HL-60/S4 treated with phorbol 12-myristate 13-acetate at 8.2 ng/mL for 4 days and 3 days (cell line): ENCODE measurements around the gene EMILIN1.

Experiments
- in situ Hi-C: fragments of 300-500 bp; cut with MboI; formaldehyde crosslinking; loops from 2 replicates; pipeline ENCODE4 v1.15.0; 2022; ENCODE audit warnings: low sequenced_read_pairs

Gene EMILIN1

DNA sequence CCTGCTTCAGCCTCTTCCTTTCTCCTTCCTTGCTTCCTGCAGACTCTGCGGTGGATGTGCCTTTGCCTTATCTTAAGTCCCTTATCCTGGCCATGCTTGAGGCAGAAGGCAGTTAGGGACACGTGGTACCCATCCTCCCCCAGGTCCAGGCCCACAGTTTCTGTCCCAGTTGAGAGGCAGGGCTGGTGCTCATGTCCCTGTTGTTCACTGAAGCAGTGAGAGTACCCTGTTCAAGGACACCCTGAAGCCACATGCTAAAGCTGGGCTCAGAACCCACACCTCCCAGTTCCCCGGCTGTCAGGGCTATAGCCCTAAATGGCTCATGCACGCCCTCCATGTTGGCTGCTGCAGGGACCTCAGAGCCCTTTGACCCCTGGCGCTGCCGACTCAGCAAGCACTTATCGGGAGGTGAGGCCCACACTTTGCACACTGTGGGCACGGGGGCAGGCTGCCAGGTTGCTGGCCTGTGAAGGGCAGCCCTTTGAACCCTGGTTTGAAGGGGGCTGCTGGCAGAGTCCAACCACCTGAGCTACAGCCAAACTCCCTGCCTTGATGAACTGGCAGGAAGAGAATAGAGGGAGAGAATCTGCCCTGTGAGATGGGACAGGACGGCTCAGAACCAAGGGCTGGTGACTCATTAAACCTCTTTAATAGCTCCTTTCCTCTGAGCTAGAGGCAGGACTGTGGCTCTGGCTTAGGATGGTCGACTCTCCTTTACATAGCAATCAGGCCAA lies 14.4 kb downstream of the EMILIN1 start:
- in situ Hi-C loops, result no loop called here

DNA sequence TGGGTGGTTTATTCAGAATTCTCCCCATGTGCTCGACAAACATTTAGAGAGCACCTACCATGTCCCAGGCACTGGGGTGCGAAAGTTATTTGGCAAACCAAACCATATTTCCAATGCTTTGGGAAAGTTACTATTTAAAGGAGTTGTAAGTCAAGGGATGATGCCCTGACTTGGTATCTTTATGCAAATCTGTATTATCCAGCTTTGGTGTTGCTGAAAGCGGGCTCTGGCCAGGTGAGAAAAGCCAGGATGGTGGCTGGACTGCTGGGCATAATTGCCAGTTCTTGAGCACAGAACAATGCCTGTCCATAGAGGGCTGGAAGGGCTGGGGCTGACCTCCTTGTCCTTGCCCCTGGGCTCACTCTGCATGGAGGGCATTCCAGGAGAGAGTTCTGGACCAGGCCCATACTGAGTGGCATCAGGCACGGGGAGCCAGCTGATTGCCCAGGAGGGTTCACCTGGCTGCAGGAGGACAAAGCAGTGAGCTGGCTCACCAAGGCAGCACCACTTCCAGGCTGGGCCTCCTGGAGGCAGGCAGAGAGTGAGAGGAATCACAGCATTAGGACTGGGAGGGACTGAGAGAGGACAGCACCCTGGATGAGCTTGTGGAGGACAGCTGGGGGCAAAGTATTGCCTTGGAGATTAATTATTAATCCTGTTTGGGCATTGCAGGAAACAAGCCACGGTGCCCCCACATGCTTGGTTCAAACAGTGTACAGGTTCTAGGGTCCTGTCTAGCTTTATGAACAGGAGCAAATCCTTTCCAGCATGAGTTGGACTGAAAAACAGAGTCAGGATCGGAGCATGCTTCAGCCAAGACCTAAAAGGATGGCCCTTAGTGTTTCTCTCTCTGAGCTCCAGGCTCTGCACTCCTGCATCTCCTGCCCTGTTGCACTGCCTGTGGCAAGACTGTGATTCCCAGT lies 15.3 kb downstream of the EMILIN1 start:
- in situ Hi-C loops, result no loop called here

GRCh38 chr2:27094353-27094984 lies 16.1 kb downstream of the EMILIN1 start:
- in situ Hi-C loops, result no loop called here

GRCh38 chr2:27095427-27095744 lies 17.0 kb downstream of the EMILIN1 start:
- in situ Hi-C loops, result no loop called here

GRCh38 chr2:27095745-27096651 lies 17.6 kb downstream of the EMILIN1 start:
- in situ Hi-C loops, result no loop called here

- in situ Hi-C loops, result no loop called here
Measured at GRCh38 chr2:27096748-27097297, 18.4 kb downstream of the EMILIN1 start.

- in situ Hi-C loops, result no loop called here
Measured at GRCh38 chr2:27097341-27097740, 18.9 kb downstream of the EMILIN1 start.

GRCh38 chr2:27099334-27099955 lies 21.0 kb downstream of the EMILIN1 start:
- in situ Hi-C loops, result no loop called here

GRCh38 chr2:27100036-27100435 lies 21.6 kb downstream of the EMILIN1 start:
- in situ Hi-C loops, result loop anchor here (25.0 kb wide), 1 partner anchor 187 kb away; the partner anchor contains the start of genes DNAJC5G and TRIM54

DNA sequence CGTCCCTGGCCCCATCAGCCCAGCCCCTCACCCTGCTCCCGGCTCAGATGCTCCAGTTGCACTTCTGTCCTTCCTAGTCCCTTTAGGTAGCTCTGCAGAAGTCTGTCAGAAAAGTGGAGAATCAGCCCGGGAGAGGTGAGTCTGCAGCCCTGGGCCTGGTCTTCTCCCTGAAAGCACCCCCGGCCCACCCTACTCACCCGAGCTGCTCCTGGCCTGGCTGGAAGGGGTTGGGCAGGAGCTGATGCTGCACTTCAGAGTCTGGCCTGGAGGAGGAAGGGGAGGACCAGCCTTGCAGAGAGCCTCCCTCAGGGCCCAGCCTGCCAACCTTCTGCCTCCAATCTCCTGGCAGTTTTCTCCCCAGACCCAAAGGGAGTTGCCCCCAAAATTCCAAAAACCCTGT lies 23.9 kb downstream of the EMILIN1 start:
- in situ Hi-C loops, result loop anchor here (25.0 kb wide), 1 partner anchor 185 kb away; the partner anchor contains the start of genes DNAJC5G and TRIM54

DNA sequence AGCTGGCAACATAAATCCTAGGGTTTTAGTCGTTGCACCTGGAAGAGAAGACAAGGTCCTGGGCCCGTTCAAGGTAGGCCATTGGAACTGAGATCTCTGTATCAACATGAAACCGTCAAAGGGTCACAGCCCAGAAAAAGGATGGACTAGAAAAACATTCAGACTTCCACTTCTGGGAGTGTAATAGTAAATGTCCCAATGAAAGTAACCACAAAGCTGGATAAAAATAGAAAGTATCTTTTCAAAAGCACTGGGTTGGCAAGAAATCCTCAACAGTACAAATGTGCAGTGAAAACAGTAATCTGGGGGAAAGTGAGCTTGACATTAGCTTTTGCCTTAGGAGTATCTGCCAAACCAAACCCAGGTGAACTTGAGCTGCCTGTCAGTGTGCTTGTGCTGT lies 27.6 kb downstream of the EMILIN1 start:
- in situ Hi-C loops, result loop anchor here (25.0 kb wide), 1 partner anchor 181 kb away; the partner anchor contains the start of genes DNAJC5G and TRIM54

- in situ Hi-C loops, result loop anchor here (25.0 kb wide), 1 partner anchor 179 kb away; the partner anchor contains the start of genes DNAJC5G and TRIM54
Measured at GRCh38 chr2:27108221-27108620, 29.8 kb downstream of the EMILIN1 start.

GRCh38 chr2:27109083-27109482 lies 30.7 kb downstream of the EMILIN1 start:
- in situ Hi-C loops, result loop anchor here (25.0 kb wide), 1 partner anchor 178 kb away; the partner anchor contains the start of genes DNAJC5G and TRIM54

GRCh38 chr2:27110603-27111352 lies 32.4 kb downstream of the EMILIN1 start:
- in situ Hi-C loops, result loop anchor here (25.0 kb wide), 1 partner anchor 177 kb away; the partner anchor contains the start of genes DNAJC5G and TRIM54

- in situ Hi-C loops, result loop anchor here (25.0 kb wide), 1 partner anchor 176 kb away; the partner anchor contains the start of genes DNAJC5G and TRIM54
Measured at GRCh38 chr2:27111392-27112078, 33.1 kb downstream of the EMILIN1 start.

- in situ Hi-C loops, result loop anchor here (25.0 kb wide), 1 partner anchor 172 kb away; the partner anchor contains the start of genes DNAJC5G and TRIM54
Measured at GRCh38 chr2:27115519-27115918, 37.1 kb downstream of the EMILIN1 start.

DNA sequence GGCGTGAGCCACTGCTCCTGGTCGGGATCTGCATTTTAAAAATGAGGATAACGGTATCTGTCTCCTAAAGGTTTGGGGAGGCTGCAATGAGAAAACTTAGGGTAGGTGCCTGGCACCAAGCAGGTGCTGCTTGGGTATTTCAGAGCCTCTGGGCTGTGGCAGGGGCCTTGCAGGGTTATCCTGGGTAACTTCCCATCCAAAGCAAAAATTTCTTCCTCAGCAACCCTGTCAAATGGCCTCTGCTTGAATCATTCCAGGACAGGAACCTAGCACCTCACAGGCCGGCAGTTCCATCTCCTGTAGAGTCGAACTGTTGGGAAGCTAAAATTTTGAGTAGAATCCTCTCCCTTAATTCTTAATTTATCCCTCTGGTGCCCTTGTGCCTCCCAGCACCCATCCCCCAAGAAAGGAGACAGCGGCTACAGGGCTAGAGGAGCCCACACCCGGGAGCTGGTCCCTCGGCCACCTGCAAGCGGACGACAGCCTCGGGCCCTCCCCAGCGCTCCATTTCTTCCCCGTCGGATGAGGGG lies 39.6 kb downstream of the EMILIN1 start:
- in situ Hi-C loops, result loop anchor here (25.0 kb wide), 1 partner anchor 169 kb away; the partner anchor contains the start of genes DNAJC5G and TRIM54
